Measurements from ENCODE around the gene ARHGAP11A. TPM values are rescaled to one million over a fixed set of nuclear protein-coding genes. Genes with fewer than 3 reads are reported as not detected.

ARHGAP11A gene
- total RNA-seq, 1 donor from 2014 or later: 1.1 TPM

DNA sequence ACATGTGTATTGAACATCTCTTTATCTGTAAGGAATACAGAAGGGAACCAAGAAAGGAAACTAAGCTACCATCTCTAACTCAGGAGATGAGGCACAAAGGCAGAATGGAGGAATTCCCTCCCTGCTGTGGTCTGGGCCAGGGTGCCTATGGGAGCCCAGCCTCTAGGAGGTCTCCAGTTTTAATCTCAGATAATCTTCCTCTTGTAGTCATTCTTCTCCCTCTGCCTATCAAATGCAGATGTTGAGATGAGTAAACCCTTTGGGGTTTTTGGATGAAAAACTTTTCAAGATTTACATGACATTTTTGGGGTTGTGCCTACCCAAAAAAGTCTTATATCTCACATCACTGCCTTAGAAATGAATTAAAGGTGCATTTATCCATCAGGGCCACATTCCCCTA, 49.5 kb downstream of the ARHGAP11A start:
- no peak for FAIRE-seq

GRCh38 chr15:32667321-32667720, 52.0 kb downstream of the ARHGAP11A start:
- DNase-seq (ENCODE audit: low read depth): no peak
- H3K36me3 ChIP-seq (ENCODE audit: control insufficient read depth, insufficient read depth, low read length): no peaks in the 10 kb centered on the region
- no peaks in the 10 kb centered on the region for H3K27me3 ChIP-seq (ENCODE audit: control insufficient read depth, insufficient read depth, low read length)
- TF ChIP-seq, protein P1, sequence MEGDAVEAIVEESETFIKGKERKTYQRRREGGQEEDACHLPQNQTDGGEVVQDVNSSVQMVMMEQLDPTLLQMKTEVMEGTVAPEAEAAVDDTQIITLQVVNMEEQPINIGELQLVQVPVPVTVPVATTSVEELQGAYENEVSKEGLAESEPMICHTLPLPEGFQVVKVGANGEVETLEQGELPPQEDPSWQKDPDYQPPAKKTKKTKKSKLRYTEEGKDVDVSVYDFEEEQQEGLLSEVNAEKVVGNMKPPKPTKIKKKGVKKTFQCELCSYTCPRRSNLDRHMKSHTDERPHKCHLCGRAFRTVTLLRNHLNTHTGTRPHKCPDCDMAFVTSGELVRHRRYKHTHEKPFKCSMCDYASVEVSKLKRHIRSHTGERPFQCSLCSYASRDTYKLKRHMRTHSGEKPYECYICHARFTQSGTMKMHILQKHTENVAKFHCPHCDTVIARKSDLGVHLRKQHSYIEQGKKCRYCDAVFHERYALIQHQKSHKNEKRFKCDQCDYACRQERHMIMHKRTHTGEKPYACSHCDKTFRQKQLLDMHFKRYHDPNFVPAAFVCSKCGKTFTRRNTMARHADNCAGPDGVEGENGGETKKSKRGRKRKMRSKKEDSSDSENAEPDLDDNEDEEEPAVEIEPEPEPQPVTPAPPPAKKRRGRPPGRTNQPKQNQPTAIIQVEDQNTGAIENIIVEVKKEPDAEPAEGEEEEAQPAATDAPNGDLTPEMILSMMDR (IDR thresholded peaks at IDR 0.05; ENCODE audit: insufficient read depth, low read length, severe bottlenecking): no peak
- H3K4me3 ChIP-seq (ENCODE audit: low read depth, low read length): no peak overlapping the region
- no peak for FAIRE-seq

More for the DNA sequence above, 49.5 kb downstream of the ARHGAP11A start:
- no peak for DNase-seq (ENCODE audit: low read depth)
- Histone ChIP-seq H3K27me3 (ENCODE audit: control insufficient read depth, insufficient read depth, low read length) (no peaks in the 10 kb centered on the region), H3K4me3 (ENCODE audit: low read depth, low read length) (no peak overlapping the region), H3K36me3 (ENCODE audit: control insufficient read depth, insufficient read depth, low read length) (no peaks in the 10 kb centered on the region)
- TF ChIP-seq, protein P1 (IDR thresholded peaks at IDR 0.05; ENCODE audit: insufficient read depth, low read length, severe bottlenecking): no peak

DNA sequence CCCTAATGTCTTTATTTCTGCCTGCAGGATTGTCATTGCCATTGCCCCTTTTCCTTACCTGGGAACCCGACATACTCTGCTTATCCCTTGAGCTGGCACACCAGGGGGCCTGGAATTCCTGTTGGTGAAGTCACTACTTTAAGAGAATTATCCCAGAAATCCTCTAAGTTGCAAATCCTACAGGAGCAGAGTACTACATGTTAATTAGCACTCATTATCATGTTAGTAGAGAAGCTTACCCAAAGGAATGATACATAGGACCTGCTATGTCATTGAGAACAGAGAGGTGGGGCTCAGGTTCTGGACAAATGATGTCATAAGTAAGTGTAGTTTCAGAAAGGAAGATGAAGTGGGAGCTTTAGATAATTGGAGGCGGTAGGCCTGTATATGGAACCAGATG, 53.6 kb downstream of the ARHGAP11A start:
- Histone ChIP-seq H3K4me3 (ENCODE audit: low read depth, low read length) (no peak overlapping the region), H3K27me3 (ENCODE audit: control insufficient read depth, insufficient read depth, low read length) (no peaks in the 10 kb centered on the region), H3K36me3 (ENCODE audit: control insufficient read depth, insufficient read depth, low read length) (no peaks in the 10 kb centered on the region)
- DNase-seq (ENCODE audit: low read depth) (no peak), FAIRE-seq (no peak)
- TF ChIP-seq, protein P1 (IDR thresholded peaks at IDR 0.05; ENCODE audit: insufficient read depth, low read length, severe bottlenecking): no peak

DNA sequence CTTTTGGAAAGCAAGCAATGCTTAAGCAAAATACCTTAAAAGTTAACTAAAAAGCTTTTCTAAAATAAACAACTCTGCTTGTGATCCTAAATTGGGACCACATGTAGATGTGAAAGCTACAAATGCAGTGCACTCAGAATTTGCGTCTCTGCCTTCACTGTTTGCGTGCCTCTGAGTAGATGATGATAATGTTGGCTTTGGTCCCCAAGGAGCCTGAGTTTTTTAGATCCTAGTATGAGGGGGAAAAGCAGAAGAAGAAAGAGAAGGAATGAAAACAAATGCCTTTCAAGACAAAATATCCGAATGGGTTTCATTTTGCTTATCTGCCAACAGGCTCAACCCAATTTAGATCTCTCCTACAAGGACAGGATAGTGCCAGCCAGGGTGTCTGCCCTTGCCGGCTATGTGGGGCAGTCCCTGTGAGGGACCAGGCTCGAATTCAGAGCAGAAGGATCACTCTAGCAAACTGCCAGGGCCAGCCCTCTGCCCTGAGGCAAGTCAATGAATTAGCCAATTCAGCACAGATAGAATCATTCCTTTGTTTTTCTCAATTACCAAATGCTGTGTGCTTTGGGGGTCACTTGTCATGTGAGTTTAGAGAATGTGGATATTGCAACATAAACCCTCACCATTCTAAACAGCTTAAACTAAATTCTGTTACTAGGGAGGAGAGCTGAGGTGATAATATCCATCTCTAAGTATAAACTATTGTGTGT, 54.8 kb downstream of the ARHGAP11A start:
- H3K4me3 ChIP-seq (ENCODE audit: low read depth, low read length): no peak overlapping the region
- H3K36me3 ChIP-seq (ENCODE audit: control insufficient read depth, insufficient read depth, low read length): no peaks in the 10 kb centered on the region
- TF ChIP-seq, protein P1 (IDR thresholded peaks at IDR 0.05; ENCODE audit: insufficient read depth, low read length, severe bottlenecking): no peak
- H3K27me3 ChIP-seq (ENCODE audit: control insufficient read depth, insufficient read depth, low read length): no peaks in the 10 kb centered on the region
- FAIRE-seq: no peak
- peak; percentile 41 for DNase-seq (ENCODE audit: low read depth)

GRCh38 chr15:32670623-32671022, 55.3 kb downstream of the ARHGAP11A start:
- no peak for DNase-seq (ENCODE audit: low read depth)
- Histone ChIP-seq H3K27me3 (ENCODE audit: control insufficient read depth, insufficient read depth, low read length) (no peaks in the 10 kb centered on the region), H3K4me3 (ENCODE audit: low read depth, low read length) (no peak overlapping the region), H3K36me3 (ENCODE audit: control insufficient read depth, insufficient read depth, low read length) (no peaks in the 10 kb centered on the region)
- no peak for FAIRE-seq
- TF ChIP-seq, protein P1 (IDR thresholded peaks at IDR 0.05; ENCODE audit: insufficient read depth, low read length, severe bottlenecking): no peak
